Measurements from ENCODE around the gene E2F3.
"Not testable (repeated sequence)": the region's sequence is repeated elsewhere in the genome, so short reads cannot be mapped to it uniquely, and the experiment has no call there.

The E2F3 gene

GRCh38 chr6:20463396-20463795, 61.7 kb downstream of the E2F3 start:
- no peak overlapping the region for H3K9ac ChIP-seq (ENCODE audit: low read length)
- H3K4me1 ChIP-seq (ENCODE audit: control insufficient read depth, insufficient read depth, low read length), result no peaks in the 10 kb centered on the region
- H3K27me3 ChIP-seq (ENCODE audit: control insufficient read depth, insufficient read depth, low read length), result no peaks in the 10 kb centered on the region
- no peak overlapping the region for H3K4me3 ChIP-seq (ENCODE audit: low read length)
- no peaks in the 10 kb centered on the region for H3K36me3 ChIP-seq (ENCODE audit: control insufficient read depth, insufficient read depth, low read length)
- no peaks in the 10 kb centered on the region for H3K9me3 ChIP-seq (ENCODE audit: control insufficient read depth, low read length)

DNA sequence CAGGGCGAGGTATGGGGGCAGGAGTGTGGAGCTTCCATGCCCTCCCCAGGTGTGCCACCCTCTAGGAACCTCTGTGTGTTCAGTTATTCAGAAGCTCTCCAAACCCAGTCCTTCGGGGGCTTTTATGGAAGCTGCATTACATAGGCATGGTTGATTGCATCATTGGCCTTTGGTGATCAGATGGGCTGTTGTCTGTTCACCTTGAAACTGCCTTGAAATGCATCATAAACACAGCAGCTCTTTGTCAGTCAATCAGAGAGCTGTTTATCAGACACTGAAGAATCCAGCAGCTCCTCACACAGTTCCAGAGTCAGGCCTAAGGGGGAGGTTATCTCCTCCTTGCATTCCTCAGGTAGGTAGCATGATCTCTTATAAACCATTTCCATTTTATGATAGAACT, 62.4 kb downstream of the E2F3 start:
- Histone ChIP-seq H3K4me3 (ENCODE audit: low read length) (no peak overlapping the region), H3K36me3 (ENCODE audit: control insufficient read depth, insufficient read depth, low read length) (no peaks in the 10 kb centered on the region), H3K9ac (ENCODE audit: low read length) (no peak overlapping the region), H3K4me1 (ENCODE audit: control insufficient read depth, insufficient read depth, low read length) (no peaks in the 10 kb centered on the region), H3K27me3 (ENCODE audit: control insufficient read depth, insufficient read depth, low read length) (no peaks in the 10 kb centered on the region), H3K9me3 (ENCODE audit: control insufficient read depth, low read length) (no peaks in the 10 kb centered on the region)

- Histone ChIP-seq H3K4me3 (ENCODE audit: low read length) (no peak overlapping the region), H3K4me1 (ENCODE audit: control insufficient read depth, insufficient read depth, low read length) (no peaks in the 10 kb centered on the region), H3K9ac (ENCODE audit: low read length) (no peak overlapping the region), H3K36me3 (ENCODE audit: control insufficient read depth, insufficient read depth, low read length) (no peaks in the 10 kb centered on the region), H3K27me3 (ENCODE audit: control insufficient read depth, insufficient read depth, low read length) (no peaks in the 10 kb centered on the region), H3K9me3 (ENCODE audit: control insufficient read depth, low read length) (no peaks in the 10 kb centered on the region)
Measured at GRCh38 chr6:20464847-20465246, 63.2 kb downstream of the E2F3 start.

DNA sequence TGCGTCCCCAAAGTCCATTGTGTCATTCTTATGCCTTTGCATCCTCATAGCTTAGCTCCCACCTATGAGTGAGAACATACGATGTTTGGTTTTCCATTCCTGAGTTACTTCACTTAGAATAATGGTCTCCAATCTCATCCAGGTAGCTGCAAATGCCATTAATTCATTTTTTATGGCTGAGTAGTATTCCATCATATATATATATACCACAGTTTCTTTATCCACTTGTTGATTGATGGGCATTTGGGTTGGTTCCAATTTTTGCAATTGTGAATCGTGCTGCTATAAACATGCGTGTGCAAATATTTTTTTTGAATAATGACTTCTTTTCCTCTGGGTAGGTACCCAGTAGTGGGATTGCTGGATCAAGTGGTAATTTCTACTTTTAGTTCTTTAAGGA, 63.9 kb downstream of the E2F3 start:
- not testable (repeated sequence) for H3K4me1 ChIP-seq (ENCODE audit: control insufficient read depth, insufficient read depth, low read length); H3K27me3 ChIP-seq (ENCODE audit: control insufficient read depth, insufficient read depth, low read length); H3K4me3 ChIP-seq (ENCODE audit: low read length); H3K9ac ChIP-seq (ENCODE audit: low read length); H3K9me3 ChIP-seq (ENCODE audit: control insufficient read depth, low read length); H3K36me3 ChIP-seq (ENCODE audit: control insufficient read depth, insufficient read depth, low read length)

- H3K27me3 ChIP-seq (ENCODE audit: control insufficient read depth, insufficient read depth, low read length), result no peaks in the 10 kb centered on the region
Measured at GRCh38 chr6:20467437-20467836, 65.8 kb downstream of the E2F3 start.

GRCh38 chr6:20468209-20468608, 66.5 kb downstream of the E2F3 start:
- no peaks in the 10 kb centered on the region for H3K4me1 ChIP-seq (ENCODE audit: control insufficient read depth, insufficient read depth, low read length)
- H3K9ac ChIP-seq (ENCODE audit: low read length), result no peak overlapping the region
- H3K4me3 ChIP-seq (ENCODE audit: low read length), result no peak overlapping the region
- no peaks in the 10 kb centered on the region for H3K27me3 ChIP-seq (ENCODE audit: control insufficient read depth, insufficient read depth, low read length)
- no peaks in the 10 kb centered on the region for H3K36me3 ChIP-seq (ENCODE audit: control insufficient read depth, insufficient read depth, low read length)
- H3K9me3 ChIP-seq (ENCODE audit: control insufficient read depth, low read length), result no peaks in the 10 kb centered on the region

More at GRCh38 chr6:20467437-20467836, 65.8 kb downstream of the E2F3 start:
- Histone ChIP-seq H3K9ac (ENCODE audit: low read length) (no peak overlapping the region), H3K4me3 (ENCODE audit: low read length) (no peak overlapping the region), H3K9me3 (ENCODE audit: control insufficient read depth, low read length) (no peaks in the 10 kb centered on the region), H3K4me1 (ENCODE audit: control insufficient read depth, insufficient read depth, low read length) (no peaks in the 10 kb centered on the region), H3K36me3 (ENCODE audit: control insufficient read depth, insufficient read depth, low read length) (no peaks in the 10 kb centered on the region)

DNA sequence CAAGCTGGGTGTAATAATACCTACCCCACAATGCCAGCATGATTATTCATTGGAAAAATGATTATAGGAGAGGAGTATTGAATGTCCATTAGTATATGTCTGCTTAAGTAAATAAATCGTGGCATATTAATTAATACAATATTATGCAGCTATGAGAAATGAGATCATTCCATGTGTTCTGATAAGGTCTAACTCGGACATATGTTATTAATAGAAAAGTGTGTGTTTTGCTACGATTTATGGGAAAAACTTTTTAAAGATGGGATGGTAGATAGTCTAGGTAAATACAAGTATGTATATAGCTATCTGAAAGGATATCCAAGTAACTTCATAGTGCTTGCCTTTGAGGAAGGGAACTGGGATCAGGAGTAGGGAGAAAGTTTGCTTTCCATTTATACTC, 71.1 kb downstream of the E2F3 start:
- no peaks in the 10 kb centered on the region for H3K27me3 ChIP-seq (ENCODE audit: control insufficient read depth, insufficient read depth, low read length)
- H3K4me1 ChIP-seq (ENCODE audit: control insufficient read depth, insufficient read depth, low read length), result no peaks in the 10 kb centered on the region
- no peaks in the 10 kb centered on the region for H3K9me3 ChIP-seq (ENCODE audit: control insufficient read depth, low read length)
- H3K9ac ChIP-seq (ENCODE audit: low read length), result no peak overlapping the region
- H3K4me3 ChIP-seq (ENCODE audit: low read length), result no peak overlapping the region
- no peaks in the 10 kb centered on the region for H3K36me3 ChIP-seq (ENCODE audit: control insufficient read depth, insufficient read depth, low read length)

GRCh38 chr6:20473518-20473917, 71.8 kb downstream of the E2F3 start:
- Histone ChIP-seq H3K9ac (ENCODE audit: low read length) (no peak overlapping the region), H3K36me3 (ENCODE audit: control insufficient read depth, insufficient read depth, low read length) (no peaks in the 10 kb centered on the region), H3K9me3 (ENCODE audit: control insufficient read depth, low read length) (no peaks in the 10 kb centered on the region), H3K4me1 (ENCODE audit: control insufficient read depth, insufficient read depth, low read length) (no peaks in the 10 kb centered on the region), H3K27me3 (ENCODE audit: control insufficient read depth, insufficient read depth, low read length) (no peaks in the 10 kb centered on the region), H3K4me3 (ENCODE audit: low read length) (no peak overlapping the region)

GRCh38 chr6:20474874-20475542, 73.3 kb downstream of the E2F3 start:
- Histone ChIP-seq H3K27me3 (ENCODE audit: control insufficient read depth, insufficient read depth, low read length) (no peaks in the 10 kb centered on the region), H3K4me3 (ENCODE audit: low read length) (no peak overlapping the region)

GRCh38 chr6:20476501-20477043, 74.9 kb downstream of the E2F3 start:
- H3K4me3 ChIP-seq (ENCODE audit: low read length), result no peak overlapping the region
- H3K27me3 ChIP-seq (ENCODE audit: control insufficient read depth, insufficient read depth, low read length), result no peaks in the 10 kb centered on the region
- H3K36me3 ChIP-seq (ENCODE audit: control insufficient read depth, insufficient read depth, low read length), result no peaks in the 10 kb centered on the region
- no peak overlapping the region for H3K9ac ChIP-seq (ENCODE audit: low read length)
- H3K4me1 ChIP-seq (ENCODE audit: control insufficient read depth, insufficient read depth, low read length), result no peaks in the 10 kb centered on the region
- H3K9me3 ChIP-seq (ENCODE audit: control insufficient read depth, low read length), result no peaks in the 10 kb centered on the region

More at GRCh38 chr6:20474874-20475542, 73.3 kb downstream of the E2F3 start:
- Histone ChIP-seq H3K36me3 (ENCODE audit: control insufficient read depth, insufficient read depth, low read length) (no peaks in the 10 kb centered on the region), H3K9me3 (ENCODE audit: control insufficient read depth, low read length) (no peaks in the 10 kb centered on the region), H3K4me1 (ENCODE audit: control insufficient read depth, insufficient read depth, low read length) (no peaks in the 10 kb centered on the region), H3K9ac (ENCODE audit: low read length) (no peak overlapping the region)

DNA sequence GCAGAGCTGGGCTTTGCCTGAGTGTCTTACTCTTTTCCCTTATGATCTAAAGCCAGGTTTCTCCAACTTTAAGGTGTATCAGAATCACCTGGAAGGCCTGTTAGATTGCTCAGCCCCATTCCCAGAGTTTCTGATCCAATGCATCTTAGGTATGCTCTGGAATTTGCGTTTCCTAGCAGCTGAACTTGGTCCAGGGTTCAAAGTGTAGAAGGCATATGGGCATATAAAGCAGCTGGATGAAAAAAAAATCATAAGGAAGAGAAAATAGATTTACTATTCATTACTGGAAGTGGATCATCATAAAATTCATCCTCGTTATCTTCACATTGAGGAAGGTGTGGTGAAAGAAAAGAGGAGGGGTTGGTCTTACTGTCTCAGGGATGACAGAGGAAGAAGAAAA, 75.8 kb downstream of the E2F3 start:
- no peaks in the 10 kb centered on the region for H3K27me3 ChIP-seq (ENCODE audit: control insufficient read depth, insufficient read depth, low read length)
- no peaks in the 10 kb centered on the region for H3K9me3 ChIP-seq (ENCODE audit: control insufficient read depth, low read length)
- no peak overlapping the region for H3K9ac ChIP-seq (ENCODE audit: low read length)
- no peaks in the 10 kb centered on the region for H3K4me1 ChIP-seq (ENCODE audit: control insufficient read depth, insufficient read depth, low read length)
- H3K4me3 ChIP-seq (ENCODE audit: low read length), result no peak overlapping the region
- no peaks in the 10 kb centered on the region for H3K36me3 ChIP-seq (ENCODE audit: control insufficient read depth, insufficient read depth, low read length)

DNA sequence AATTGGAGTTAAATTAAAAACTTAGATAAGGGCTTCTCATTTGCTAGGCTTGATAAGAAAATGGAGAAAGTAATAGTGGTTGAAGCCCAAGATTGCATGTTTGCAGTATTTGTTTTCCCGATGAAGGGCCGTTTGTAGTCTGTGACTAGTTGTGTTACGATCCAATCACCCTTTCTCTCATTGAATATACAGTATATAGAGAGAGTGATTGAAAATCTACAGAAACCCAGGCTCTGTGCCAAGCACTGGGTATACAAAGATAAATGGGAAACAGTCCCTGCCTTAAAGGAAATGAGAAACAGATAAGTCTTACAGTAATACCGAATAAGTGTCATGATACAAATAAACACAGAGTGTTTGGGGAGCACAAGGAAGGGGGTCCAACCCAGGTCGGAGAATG, 77.4 kb downstream of the E2F3 start:
- Histone ChIP-seq H3K9me3 (ENCODE audit: control insufficient read depth, low read length) (no peaks in the 10 kb centered on the region), H3K9ac (ENCODE audit: low read length) (no peak overlapping the region), H3K4me1 (ENCODE audit: control insufficient read depth, insufficient read depth, low read length) (no peaks in the 10 kb centered on the region), H3K27me3 (ENCODE audit: control insufficient read depth, insufficient read depth, low read length) (no peaks in the 10 kb centered on the region), H3K36me3 (ENCODE audit: control insufficient read depth, insufficient read depth, low read length) (no peaks in the 10 kb centered on the region), H3K4me3 (ENCODE audit: low read length) (no peak overlapping the region)

DNA sequence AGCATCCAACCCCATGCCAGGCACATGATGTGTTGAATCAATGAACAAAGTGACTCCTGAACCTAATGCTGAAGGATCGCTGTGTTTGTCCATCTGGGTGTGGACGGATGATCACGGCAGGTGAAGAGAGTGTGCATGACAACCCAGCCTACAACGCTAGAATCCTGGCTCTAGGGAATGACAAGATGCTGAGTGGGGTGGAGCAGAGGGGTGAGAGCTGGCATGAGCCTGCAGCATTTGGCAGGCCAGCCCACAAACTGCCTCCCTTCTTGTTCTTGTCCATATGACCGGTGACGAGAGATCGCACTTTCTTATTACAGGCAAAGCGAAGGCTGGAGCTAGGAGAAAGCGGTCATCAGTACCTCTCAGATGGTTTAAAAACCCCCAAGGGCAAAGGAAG, 77.8 kb downstream of the E2F3 start:
- no peaks in the 10 kb centered on the region for H3K4me1 ChIP-seq (ENCODE audit: control insufficient read depth, insufficient read depth, low read length)
- H3K9me3 ChIP-seq (ENCODE audit: control insufficient read depth, low read length), result no peaks in the 10 kb centered on the region
- H3K9ac ChIP-seq (ENCODE audit: low read length), result no peak overlapping the region
- no peaks in the 10 kb centered on the region for H3K36me3 ChIP-seq (ENCODE audit: control insufficient read depth, insufficient read depth, low read length)
- H3K4me3 ChIP-seq (ENCODE audit: low read length), result no peak overlapping the region
- no peaks in the 10 kb centered on the region for H3K27me3 ChIP-seq (ENCODE audit: control insufficient read depth, insufficient read depth, low read length)
